HG02571 (cell line): ENCODE measurements around the gene RANBP2.

Source experiments
- ATAC-seq: cut with Tn5 transposase; IDR thresholded peaks from one replicate; pipeline ENCODE4 v1.9.1; 2021; ENCODE audit warnings: mild to moderate bottlenecking, moderate library complexity; ENCODE audit not compliant: unreplicated experiment

Gene RANBP2

DNA sequence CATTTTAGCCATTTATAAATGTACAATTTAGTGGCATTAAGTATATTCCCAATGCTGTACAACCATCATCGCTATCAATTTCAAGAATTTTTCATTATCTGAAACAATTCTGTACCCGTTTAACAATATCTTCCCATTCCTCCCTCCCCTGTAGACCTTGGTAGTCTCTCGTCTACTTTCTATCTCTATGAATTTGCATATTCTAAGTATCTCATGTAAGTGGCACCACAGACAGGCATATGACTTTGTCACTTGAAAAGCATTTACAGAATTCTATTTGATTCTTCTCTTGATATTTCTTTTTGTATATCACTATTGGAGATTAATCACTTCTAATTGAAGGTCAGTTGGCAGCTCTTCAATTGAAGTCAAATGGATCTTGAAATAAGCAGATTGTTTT, 115.3 kb downstream of the RANBP2 start:
- ATAC-seq: no peak

DNA sequence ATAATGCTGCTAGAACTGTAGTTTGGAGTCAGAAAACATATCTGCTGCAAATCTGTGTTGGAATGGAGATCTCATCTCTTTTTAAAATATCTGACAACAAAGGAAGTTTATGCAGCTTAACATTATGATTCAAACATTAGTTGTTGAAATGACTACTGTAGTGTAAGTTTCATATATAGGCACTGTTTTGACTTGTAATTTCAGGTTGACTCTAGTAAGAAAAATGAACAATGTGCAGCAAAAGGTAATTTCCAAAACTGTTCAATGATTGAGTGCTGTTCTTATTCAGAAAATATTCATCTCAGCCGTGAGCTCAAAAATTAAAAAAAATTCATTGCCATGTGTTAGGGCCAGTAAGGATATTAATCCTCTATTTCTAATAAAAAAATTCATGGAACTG, 115.8 kb downstream of the RANBP2 start:
- no peak for ATAC-seq
